ENCODE measurements around the gene ING4.
A peak's percentile ranks its signal among the peaks of the same experiment; 100 is the strongest.

The ING4 gene

GRCh38 chr12:6635375-6635855 is 27.5 kb downstream of the ING4 start:
- no peak for DNase-seq

- no peak for DNase-seq
Observed at GRCh38 chr12:6632026-6632983, 30.6 kb downstream of the ING4 start.

DNA sequence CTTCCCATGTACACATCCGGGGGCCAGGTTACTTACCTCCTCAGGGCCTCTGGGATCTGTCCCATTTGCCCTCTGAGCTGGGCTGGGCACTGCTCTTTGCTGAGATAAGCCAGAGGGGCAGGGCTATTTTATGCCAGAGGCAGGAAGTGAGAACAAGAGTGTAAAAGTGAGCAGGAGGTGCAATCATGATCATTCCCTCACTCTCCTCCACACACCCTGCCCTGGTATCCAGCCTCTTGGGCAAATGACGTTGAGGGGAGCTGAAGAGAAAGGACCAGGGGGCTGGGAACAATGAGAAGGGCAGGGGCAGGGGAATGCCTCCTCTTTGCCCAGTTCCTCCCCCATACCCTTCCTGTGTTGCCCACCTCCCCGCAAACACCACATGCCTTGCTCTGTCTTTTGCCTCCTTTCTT is 31.4 kb downstream of the ING4 start:
- DNase-seq: no peak

- no peak for DNase-seq
Observed at GRCh38 chr12:6630736-6631135, 32.2 kb downstream of the ING4 start.

DNA sequence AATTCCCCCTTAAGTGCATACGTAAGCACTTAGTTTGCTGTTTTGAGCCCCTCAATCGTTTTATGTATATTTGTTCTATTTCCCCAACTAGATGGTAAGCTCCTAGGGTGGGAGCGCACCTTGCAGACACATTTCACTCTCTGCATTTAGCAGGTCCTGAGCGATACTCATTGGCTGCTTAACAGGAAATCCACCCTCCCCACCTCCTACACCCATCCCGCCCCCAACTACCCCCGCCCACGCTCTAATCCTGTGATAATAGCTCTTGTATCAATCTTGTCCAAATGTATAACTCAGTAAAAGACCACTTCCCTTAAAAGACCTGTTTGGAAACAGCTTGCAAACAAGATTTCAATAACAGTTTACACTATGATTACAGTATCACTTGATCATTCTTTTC is 35.3 kb downstream of the ING4 start:
- DNase-seq: no peak

GRCh38 chr12:6626654-6627283 is 36.1 kb downstream of the ING4 start:
- no peak for DNase-seq

DNA sequence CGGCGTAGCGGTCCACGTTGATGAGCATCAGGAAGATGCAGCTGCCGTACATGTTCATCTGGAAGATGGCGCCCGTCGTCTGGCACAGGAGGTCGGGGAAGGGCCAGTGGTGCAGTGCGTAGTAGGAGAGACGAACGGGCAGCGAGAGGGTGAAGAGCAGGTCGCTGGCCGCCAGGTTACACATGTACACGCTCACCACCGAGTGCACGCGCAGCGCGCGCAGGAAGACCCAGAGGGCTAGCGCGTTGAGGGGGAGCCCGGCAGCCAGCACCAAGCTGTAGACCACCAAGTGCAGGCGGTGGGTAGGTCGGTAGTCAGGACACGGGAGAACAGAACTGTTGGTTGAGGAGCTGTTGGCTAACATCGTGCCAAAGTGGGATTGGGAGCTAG is 42.0 kb downstream of the ING4 start:
- no peak for DNase-seq

DNA sequence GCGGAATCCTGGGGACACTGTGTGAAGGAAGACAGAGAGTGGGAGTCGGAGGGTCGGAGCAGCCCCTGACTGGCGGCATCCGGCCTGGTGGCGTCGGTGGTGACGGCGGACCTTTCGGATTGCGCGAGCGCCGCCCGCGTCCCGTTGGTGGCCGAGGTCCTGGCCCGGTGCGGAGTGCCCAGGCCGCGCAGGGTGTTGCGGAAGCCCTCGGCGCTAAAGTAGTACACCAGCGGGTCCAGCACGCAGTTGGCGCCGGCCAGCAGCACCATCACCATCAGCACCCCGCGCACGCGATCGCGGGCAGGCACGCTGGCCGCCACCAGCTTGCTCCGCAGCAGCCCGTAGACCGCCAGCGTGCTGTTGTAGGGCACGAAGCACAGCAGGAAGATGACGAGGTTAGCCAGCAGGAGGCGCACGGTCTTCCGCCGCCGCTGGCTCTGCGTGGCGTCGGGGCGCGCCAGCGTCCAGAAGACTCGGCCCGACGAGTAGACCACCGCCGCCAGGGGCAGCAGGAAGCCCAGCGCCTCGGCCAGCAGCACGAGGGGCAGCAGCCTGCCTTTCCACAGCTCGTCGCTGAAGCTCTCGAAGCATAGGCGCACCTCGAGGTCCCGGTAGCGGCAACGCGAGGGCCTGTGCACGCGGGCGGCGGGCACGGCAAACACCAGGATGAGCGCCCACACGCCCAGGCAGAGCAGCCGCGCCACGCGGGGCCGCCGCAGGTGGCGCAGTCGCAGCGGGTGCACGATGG is 42.6 kb downstream of the ING4 start:
- peak; percentile 72 for DNase-seq

DNA sequence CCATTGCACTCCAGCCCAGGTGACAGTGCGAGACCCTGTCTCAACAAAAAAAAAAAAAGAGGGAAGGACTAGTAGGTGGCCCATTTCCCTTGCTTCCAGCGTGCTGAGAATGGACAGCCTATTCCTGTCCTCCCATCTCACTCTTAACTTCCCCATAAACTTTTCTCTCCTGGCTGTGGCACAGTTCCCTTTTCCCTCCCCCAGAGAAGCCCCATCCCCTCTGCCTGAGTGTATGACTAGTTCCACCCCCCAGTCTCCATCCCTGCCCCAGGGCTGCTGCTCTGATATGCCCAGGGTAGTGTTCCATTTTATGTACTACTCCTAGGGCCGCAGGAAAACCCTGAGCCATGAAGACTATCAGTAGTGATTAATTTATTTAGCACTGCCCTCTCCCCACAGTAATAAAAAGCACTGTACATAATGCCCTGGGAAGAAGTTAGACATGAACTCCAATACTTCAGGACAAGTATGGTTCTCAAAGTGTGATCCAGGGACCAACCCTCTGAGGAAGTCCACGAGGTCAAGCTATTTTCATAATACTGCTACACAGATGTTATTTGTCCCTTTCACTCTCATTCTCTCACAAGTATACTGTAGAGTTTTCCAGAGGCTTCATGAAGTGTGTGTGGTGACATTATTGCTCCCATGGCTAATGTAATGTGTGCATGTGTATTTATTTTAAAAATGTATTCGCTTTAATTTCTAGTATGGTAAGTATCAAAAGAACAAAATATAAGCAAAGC is 44.3 kb downstream of the ING4 start:
- DNase-seq: no peak

- no peak for DNase-seq
Observed at GRCh38 chr12:6615802-6616201, 47.1 kb downstream of the ING4 start.

DNA sequence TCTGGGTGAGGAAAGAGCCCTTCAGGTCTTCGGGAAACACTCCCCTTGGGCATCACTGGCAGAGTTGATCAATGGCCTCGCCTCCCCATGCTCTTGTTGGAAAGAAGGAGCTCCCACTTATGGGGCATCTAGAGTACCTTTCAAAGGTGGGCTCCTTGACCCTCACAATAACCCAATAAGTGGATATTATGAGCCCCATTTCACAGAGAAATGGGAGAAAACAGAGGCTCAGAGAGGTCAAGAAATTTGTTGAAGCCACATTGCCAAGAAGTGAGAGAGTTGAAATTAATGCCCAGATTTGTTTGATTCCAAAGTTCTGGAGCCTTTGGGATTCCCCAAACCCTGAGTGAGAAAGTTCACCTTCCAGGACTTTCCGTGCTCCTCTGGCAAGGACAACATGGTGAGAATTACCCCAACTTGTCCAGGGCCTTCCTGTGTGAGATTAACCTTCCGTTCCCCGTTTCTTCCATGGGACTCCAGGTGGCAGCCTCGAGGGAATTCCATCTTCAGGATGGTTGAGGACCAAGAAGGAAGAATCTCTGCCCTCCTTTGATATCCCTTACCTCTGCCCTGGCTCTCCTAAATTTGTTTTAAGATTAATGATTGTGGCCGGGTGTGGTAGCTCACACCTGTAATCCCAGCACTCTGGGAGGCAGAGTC is 48.3 kb downstream of the ING4 start:
- peak; percentile 31 for DNase-seq

- DNase-seq: peak; percentile 98
Observed at GRCh38 chr12:6613776-6614512, 49.0 kb downstream of the ING4 start.

GRCh38 chr12:6613015-6613775 is 49.7 kb downstream of the ING4 start:
- DNase-seq: peak; percentile 91

DNA sequence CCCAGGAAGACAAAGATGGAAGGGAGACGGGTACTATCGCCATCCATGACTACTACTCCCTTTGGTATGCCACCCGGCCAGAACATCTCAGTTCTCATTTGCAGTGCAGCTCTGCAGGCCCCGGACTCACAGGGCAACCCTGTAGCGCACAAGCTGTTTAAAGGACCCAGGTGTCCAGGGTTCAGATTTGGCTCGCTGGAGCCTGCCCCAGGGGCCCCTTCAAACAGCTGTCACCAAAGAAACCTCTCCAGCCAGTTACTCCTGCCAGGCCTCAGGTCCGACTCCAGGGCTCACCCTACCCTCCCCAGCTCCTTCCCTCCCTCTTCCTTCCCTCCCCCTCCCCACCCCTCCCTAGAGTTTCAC is 50.3 kb downstream of the ING4 start:
- no peak for DNase-seq

DNA sequence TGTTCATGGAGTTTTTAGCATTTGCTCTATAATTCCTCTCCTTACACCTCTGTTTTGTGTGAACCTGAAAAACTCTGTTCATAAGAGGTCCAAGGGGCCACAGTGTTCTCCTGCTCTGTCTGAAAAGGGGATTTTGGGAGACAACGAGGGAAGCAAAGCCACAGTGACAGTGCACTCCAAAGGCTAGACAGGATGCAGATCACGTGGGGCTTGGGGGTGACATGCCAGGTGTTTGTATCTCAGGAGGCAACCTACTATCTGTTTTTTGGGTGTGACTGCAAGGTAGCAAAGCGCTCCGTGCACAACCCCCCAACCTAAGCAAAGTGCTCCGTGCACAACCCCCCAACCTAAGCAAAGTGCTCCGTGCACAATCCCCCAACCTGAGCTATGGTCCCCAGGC is 50.7 kb downstream of the ING4 start:
- no peak for DNase-seq

GRCh38 chr12:6608592-6609281 is 54.2 kb downstream of the ING4 start:
- peak; percentile 39 for DNase-seq

DNA sequence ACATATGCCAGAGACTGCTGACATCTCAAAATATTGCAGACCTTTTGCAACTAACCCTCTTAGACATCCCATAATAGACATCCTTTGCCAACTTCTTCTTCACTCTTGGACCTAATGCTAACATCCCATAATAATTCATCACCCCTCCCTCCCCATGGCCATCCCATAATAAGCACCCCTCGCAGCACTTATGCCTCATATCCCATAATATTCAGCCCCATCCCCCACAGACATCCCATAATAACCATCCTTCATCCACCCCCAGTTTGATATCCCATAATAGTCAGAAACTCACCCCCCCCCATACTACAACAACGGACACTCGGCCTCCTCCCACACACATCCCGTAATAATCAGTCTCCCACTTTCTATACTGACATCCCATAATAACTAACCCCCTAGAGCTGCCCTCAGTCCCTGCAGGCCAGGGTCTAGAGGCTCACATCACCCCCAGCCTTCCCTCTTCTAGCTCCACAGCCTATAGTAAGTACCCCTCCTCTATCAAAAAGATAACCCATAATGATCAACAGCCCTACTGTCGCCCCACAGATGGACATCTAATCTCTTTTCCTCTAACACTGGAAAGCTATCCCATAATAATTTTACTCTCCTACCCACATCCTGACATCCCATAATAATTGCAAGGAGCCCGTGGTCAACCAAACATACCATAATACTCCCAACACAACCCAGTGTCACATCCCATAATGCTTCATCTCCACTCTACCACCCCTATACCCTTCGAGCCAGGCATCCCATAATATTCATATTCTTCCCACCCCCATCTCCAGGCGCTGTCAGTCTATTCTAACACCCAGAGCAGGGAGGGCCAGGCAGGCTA is 54.9 kb downstream of the ING4 start:
- DNase-seq: peak; percentile 76

DNA sequence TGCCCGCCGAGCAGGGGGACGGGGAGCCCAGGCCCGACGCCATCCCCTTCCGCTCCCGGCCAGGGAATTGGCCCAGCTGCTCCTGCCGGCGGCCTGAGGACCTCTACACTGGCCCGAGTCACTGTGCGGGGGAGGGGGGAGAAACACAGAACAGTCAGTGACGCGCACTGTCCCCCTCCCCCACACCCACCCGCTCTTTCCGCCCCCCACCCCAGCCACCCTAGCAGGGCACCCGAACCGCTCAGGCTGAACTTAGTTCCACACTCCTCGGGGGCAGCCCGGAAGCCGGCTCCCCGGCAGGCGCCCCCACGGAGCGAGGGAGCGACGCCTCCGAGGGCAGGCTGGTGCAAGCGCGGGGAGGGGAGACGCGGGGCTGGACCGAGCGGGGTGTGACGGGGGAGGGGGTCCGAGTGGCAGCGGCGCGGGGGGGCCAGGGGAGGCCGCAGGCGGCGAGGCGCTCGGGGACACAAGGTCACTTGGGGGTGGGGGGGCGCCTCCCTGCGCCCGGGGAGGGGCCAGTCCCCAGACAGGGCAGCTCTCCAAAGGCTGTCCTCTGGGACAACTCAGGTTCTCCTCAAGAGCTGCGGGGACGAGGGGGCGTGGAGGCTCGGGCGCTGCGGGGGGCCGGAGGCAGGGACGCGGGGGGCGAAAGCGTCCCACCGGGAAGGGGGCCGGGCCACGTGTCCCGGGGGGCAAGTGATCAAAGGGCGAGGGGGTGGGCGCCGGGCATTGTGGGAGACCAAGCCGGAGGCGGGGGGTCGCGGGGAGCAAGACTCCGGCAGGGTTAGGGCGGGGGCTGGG is 56.4 kb downstream of the ING4 start:
- peak; percentile 79 for DNase-seq
